CD4-positive, alpha-beta T cell treated with Interferon alpha-2 for 1 hour (primary cell): ENCODE measurements around the gene NRBF2.
"Not testable (repeated sequence)": the region's sequence is repeated elsewhere in the genome, so short reads cannot be mapped to it uniquely, and the experiment has no call there.

Experiments used
- DNase-seq, 2 donors: peaks; one replicate each; pipeline ENCODE4 v3.0.0-alpha.2; 2020 to 2022

The NRBF2 gene

GRCh38 chr10:63133056-63133820 lies at the start of gene NRBF2:
NRBF2 (plus strand) TSS chr10:63133328; CDS start chr10:63133471, 143 bp downstream.
- DNase-seq, result peak; percentile 98

GRCh38 chr10:63083406-63083805 lies 49.7 kb upstream of the NRBF2 start:
- not testable (repeated sequence) for DNase-seq

- peak; percentile 48 to 64 for DNase-seq
Observed at GRCh38 chr10:63083904-63084689, 49.0 kb upstream of the NRBF2 start.

DNA sequence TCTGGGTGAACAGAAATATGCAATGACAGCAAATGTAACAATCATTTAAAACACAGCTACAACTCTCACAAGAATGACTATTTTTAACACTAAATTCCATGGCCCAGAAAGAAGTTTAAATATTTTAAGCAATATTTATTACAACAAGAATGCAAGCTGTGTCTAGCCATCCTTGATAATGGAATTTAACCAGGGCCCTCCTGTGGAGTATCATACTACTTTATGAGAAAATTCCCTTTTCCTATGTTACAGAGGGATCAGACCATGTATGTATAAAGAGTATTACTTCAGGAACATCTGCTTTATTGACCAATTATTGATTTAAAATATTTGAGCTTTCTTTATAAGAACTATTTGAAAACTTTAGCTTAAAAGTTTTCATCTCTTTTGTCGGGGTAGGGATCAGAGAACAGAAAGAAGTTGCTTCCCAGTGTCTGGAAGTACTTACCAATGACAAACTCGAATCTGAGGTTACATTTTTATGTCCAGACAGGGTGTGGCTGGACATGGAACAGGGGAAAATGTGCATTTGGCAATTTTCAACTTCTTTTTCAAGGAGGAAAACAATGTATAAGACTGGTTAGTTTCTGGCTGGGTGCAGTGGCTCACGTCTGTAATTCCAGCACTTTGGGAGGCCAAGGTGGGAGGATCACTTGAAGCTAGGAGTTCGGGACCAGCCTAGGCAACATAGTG lies 48.3 kb upstream of the NRBF2 start:
- DNase-seq, result no peak

- no peak for DNase-seq
Observed at GRCh38 chr10:63093227-63093626, 39.9 kb upstream of the NRBF2 start.

DNA sequence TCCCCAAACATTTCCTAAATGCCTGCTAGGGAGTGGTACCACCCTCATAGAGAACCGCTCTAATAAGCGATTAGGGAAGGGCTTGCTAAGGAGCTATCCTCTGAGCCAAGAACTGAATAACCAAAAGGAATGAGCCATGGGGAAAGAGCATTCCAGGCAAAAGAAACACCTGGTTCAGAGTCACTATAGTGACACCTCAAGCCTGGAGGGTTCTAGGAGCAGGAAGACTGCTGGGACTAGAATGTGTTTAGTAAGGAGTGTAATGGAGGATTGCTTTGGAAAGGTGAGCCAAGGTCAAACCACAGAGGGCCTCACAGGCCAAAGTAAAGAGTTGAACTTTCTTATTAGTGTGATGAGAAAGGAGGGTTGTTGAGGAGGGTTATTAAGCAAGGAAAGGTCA lies 38.7 kb upstream of the NRBF2 start:
- DNase-seq, result no peak

DNA sequence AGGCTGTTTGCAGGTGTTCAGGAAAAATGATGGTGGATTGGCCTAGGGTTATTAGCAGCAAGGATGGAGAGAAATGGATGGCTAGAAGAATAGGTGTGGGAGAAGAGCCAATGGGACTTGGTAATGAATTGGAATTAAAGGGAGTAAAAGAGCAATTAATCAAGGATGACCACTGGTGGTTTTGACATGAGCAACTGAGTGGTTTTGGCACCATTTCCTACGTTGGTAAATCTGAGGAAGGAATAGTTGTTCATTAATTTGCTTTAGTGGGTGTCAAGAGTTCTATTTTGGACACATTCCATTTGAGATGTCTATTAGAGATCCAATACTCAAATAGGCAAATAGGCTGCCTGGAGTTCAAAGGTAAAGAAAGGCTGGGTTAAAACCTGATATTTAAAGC lies 38.2 kb upstream of the NRBF2 start:
- DNase-seq, result no peak

- no peak for DNase-seq
Observed at GRCh38 chr10:63099734-63100133, 33.4 kb upstream of the NRBF2 start.

GRCh38 chr10:63101091-63101490 lies 32.0 kb upstream of the NRBF2 start:
- not testable (repeated sequence) for DNase-seq

GRCh38 chr10:63102279-63102883 lies 30.7 kb upstream of the NRBF2 start:
- not testable (repeated sequence) for DNase-seq

DNA sequence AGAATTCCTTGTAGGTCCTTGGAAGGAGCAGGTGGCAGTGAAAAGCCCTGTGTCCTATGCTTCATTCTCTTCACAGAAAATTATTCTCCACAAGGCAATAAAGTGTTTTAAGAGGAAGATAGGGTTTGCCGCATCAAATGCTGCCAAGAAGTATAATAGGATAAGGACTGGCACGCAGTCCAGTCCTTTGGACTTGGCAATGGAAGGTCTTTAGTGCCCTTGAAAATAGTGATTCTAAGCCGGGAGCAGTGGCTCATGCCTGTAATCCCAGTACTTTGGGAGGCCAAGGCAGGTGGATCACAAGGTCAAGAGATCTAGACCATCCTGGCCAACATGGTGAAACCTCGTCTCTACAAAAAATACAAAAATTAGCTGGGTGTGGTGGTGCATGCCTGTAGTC lies 29.9 kb upstream of the NRBF2 start:
- not testable (repeated sequence) for DNase-seq

GRCh38 chr10:63103971-63104409 lies 29.1 kb upstream of the NRBF2 start:
- DNase-seq, result no peak

- no peak for DNase-seq
Observed at GRCh38 chr10:63105225-63106110, 27.7 kb upstream of the NRBF2 start.

- no peak for DNase-seq
Observed at GRCh38 chr10:63106111-63106755, 26.9 kb upstream of the NRBF2 start.

DNA sequence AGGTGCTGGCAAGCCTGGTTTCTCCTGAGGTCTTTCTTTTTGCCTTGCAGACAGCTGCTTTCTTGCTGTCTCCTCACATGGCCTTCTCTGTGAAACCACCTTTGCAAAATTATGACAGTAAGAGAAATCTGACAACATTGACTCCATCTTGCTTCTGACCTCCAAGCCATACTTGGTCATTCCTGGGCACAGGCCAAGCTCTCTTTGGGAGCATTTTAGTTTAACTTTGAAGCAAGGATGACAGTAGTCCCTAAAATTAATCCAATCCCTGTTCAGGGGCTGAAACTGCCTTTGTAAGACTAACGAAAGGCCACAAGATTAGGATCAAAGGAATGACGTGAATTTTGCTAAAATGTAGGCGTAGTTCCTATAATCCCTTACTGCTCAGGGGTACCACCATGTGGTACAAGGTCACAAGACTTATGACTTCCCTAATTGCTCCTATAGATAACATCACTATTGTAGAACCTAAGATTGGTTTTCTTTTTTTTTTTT lies 25.1 kb upstream of the NRBF2 start:
- DNase-seq, result no peak

- no peak for DNase-seq
Observed at GRCh38 chr10:63110940-63111339, 22.2 kb upstream of the NRBF2 start.

- no peak for DNase-seq
Observed at GRCh38 chr10:63114031-63114814, 18.9 kb upstream of the NRBF2 start.

DNA sequence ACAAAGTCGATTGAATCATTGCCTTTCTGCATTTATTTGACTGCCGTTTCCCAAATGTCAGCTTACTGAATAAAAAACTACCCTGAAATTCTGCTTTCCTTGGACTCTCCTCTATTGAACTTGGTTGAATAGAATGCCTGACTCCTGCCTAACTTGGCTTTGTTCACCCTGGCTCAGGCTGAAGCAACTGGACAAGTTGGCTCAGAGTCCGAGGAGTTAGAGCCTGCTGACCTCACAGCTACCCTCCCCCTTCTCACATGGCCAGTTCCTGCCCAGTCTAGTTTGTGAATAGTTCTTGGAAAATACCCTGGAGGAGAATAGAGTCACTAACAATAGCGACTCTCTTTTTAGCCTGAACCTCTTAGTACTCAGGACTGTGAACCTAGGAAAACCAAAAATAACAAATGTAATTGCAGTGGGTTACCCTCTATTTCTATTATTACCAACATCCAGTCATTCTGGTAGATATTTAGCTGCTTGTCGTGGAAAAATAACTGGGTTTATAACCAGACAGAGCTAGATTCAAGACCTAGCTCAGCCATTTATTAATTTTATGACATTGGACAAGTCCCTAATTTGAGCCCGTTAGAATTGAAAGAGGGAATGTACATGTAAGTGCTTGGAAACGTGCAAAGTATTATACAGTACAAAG lies 17.3 kb upstream of the NRBF2 start:
- DNase-seq, result no peak

DNA sequence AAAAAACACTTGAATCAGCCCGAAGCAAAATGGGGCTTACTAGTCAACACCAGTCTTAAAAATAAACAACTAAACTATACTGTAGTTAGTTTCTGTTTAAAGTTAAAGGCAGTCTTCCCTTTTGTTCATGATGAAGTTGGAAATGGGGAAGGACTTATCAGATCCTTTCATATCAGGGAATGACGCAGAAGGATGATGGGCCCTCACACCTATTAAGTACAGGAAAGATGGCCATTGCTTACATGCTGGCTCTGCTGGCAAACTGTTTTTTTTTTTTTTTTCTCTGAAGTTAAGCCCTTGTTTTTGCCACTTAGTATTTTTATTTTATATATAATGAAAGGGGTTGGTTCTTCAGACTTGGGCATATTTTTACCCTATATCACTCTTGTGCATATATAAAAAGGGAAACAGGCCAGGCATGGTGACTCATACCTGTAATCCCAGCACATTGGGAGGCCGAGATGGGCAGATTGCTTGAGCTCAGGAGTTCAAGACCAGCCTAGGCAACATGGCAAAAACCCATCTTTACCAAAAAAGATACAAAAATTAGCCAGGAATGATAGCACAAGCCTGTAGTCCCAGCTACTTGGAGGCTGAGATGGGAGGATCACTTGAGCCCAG lies 16.6 kb upstream of the NRBF2 start:
- no peak for DNase-seq
